ENCODE data around the gene ZNF646. TPM values are rescaled to one million over a fixed set of nuclear protein-coding genes. Genes with fewer than 3 reads are reported as not detected.

The ZNF646 gene
- polyA plus RNA-seq, 1 experiment: 4.2 TPM

DNA sequence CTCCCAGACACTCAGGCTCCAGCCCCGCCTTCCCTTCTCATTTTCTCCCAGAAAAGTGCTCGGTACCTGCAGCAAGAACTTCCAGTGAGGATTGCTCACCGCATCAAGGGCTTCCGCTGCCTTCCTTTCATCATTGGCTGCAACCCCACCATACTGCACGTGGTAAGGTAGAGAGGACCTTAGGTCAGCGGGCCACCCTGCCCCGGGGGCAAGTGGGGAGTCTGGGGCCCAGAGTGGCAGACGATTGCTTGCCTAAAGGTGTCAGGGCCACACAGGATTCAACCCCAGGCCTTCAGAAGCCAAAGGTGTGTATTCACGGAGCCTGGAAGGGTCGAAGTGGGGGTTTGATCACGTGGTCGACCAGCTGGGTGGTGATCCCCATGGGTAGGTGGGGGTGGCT is 35.4 kb downstream of the ZNF646 start:
- TF ChIP-seq CTCF (IDR thresholded peaks at IDR 0.05; ENCODE audit: insufficient read depth, low read depth, low read length): no peak
- Histone ChIP-seq H3K27me3 (ENCODE audit: control insufficient read depth, insufficient read depth, low read length) (no peaks in the 10 kb centered on the region), H3K36me3 (ENCODE audit: control insufficient read depth, insufficient read depth, low read length) (peaks cover 28% of the 10 kb centered on the region), H3K4me3 (ENCODE audit: low read depth, low read length) (no peak overlapping the region)
- ChIA-PET POLR2A (no interaction called here), CTCF (interaction anchor here (0.6 kb wide), 1 partner anchor 124 kb away, joined by 3 read pairs; no protein-coding TSS in a partner anchor)
- DNase-seq (ENCODE audit: low read depth): no peak

DNA sequence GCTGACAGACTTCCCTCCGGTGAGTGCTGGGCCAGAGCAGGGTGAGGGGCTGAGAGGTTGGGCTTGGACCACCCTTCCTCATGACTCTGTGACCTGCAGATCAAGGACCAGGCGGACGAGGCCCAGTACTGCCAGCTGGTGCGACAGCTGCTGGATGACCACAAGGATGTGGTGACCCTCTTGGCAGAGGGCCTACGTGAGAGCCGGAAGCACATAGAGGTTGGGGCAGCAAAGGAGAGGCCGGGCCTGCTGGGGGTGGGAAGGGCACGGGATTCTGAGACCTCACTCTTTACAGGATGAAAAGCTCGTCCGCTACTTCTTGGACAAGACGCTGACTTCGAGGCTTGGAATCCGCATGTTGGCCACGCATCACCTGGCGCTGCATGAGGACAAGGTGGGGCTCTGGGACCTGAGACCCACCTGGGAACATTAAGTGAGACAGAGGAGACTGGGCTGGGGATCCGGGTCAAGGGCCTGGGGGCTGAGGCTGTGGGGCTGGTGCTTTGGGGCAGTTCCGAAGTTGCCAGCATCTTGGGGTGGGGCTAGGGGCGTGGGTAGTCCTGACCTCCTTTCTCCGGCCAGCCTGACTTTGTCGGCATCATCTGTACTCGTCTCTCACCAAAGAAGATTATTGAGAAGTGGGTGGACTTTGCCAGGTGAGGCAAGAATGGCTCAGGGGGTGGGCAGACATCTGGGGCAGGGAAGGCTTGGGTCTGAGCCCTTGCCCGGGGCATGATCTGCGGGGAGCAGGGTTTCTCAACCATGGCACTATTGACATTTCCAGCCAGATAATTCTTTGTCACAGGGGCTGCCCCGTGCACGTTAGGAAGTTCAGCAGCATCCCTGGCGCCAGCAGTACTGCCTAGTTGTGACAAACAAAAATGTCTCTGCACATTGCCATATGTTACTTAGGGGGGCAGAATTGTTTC is 36.1 kb downstream of the ZNF646 start:
- no peak for DNase-seq (ENCODE audit: low read depth)
- CTCF ChIA-PET: interaction anchor here (0.6 kb wide), 1 partner anchor 125 kb away, joined by 3 read pairs; no protein-coding TSS in a partner anchor

GRCh38 chr16:31111881-31112466 is 37.8 kb downstream of the ZNF646 start:
- DNase-seq (ENCODE audit: low read depth): no peak
- Histone ChIP-seq H3K27me3 (ENCODE audit: control insufficient read depth, insufficient read depth, low read length) (no peaks in the 10 kb centered on the region), H3K4me3 (ENCODE audit: low read depth, low read length) (no peak overlapping the region), H3K36me3 (ENCODE audit: control insufficient read depth, insufficient read depth, low read length) (peaks cover 28% of the 10 kb centered on the region)
- CTCF ChIA-PET: interaction anchor here (1.1 kb wide), 1 partner anchor 30 kb away, joined by 4 read pairs; no protein-coding TSS in a partner anchor
- TF ChIP-seq CTCF (IDR thresholded peaks at IDR 0.05; ENCODE audit: insufficient read depth, low read depth, low read length): no peak
- POLR2A ChIA-PET: interaction anchor here (0.6 kb wide), 1 partner anchor 68 kb away, joined by 4 read pairs; no protein-coding TSS in a partner anchor

More for the DNA sequence above, 36.1 kb downstream of the ZNF646 start:
- H3K36me3 ChIP-seq (ENCODE audit: control insufficient read depth, insufficient read depth, low read length): peaks cover 28% of the 10 kb centered on the region
- POLR2A ChIA-PET: no interaction called here
- no peak for TF ChIP-seq CTCF (IDR thresholded peaks at IDR 0.05; ENCODE audit: insufficient read depth, low read depth, low read length)
- no peak overlapping the region for H3K4me3 ChIP-seq (ENCODE audit: low read depth, low read length)
- H3K27me3 ChIP-seq (ENCODE audit: control insufficient read depth, insufficient read depth, low read length): no peaks in the 10 kb centered on the region

DNA sequence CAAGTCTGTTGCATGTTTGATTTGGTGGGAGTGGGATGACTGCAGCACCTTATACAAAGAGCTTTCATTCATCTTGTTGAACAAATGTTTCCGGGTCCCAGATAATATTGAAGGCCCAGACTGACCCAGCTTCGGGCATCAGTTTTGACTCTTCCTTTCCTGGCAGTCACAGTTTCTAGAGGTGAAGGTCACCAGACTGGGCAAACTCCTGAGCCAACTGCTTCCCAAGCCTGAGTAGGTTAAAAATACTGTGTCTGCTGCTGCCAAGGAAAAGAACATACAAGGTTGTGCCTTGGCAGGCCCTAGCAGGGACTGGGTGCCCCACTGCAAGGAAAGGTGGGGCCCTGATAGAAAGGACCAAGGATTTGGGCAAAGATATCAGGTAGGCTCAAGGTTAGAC is 38.5 kb downstream of the ZNF646 start:
- ChIA-PET CTCF (interaction anchor here (1.2 kb wide), 1 partner anchor 135 kb away, joined by 3 read pairs; no protein-coding TSS in a partner anchor), POLR2A (no interaction called here)
- H3K27me3 ChIP-seq (ENCODE audit: control insufficient read depth, insufficient read depth, low read length): no peaks in the 10 kb centered on the region
- no peak for TF ChIP-seq CTCF (IDR thresholded peaks at IDR 0.05; ENCODE audit: insufficient read depth, low read depth, low read length)
- no peak overlapping the region for H3K4me3 ChIP-seq (ENCODE audit: low read depth, low read length)
- H3K36me3 ChIP-seq (ENCODE audit: control insufficient read depth, insufficient read depth, low read length): peaks cover 28% of the 10 kb centered on the region
- DNase-seq (ENCODE audit: low read depth): no peak

Data from BJ (cell line).